ENCODE measurements around the gene PPT1.

The PPT1 gene

DNA sequence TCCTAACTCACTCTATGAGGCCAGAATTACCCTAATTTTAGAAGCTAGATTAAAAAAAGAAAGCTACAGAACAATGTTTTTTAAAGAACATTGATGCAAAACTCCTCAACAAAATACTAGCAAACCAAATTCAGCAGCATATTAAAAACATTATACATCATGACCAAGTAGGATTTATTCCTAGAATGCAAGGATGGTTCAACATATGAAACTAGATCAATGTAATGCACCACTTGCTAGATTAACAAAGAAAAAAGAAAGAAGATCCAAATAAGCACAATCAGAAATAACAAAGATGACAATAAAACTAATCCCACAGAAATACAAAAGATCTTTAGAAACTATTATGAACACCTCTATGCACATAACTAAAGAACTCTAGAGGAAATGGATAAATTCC lies 13.3 kb upstream of the PPT1 start:
- Histone ChIP-seq H3K9ac (ENCODE audit: low read length) (no peak overlapping the region), H4K91ac (ENCODE audit: low read length) (no peak overlapping the region), H3K4me1 (ENCODE audit: control insufficient read depth, insufficient read depth, low read depth, low read length) (no peaks in the 10 kb centered on the region), H3K18ac (ENCODE audit: low read depth in 1 of 2, low read length in 2 of 2) (no peak overlapping the region), H4K8ac (ENCODE audit: low read length) (no peak overlapping the region), H3K4me2 (ENCODE audit: low read length, poor library complexity, severe bottlenecking) (no peak overlapping the region), H3K27me3 (ENCODE audit: control insufficient read depth in 1 of 2, insufficient read depth in 1 of 2, low read length in 2 of 2) (peaks cover 0 to 4% of the 10 kb centered on the region in 2 experiments), H2AK5ac (ENCODE audit: low read length, severe bottlenecking) (no peak overlapping the region), H3K27ac (ENCODE audit: low read length, poor library complexity, severe bottlenecking) (no peak overlapping the region), H2BK12ac (ENCODE audit: low read length in 2 of 2) (no peak overlapping the region), H3K23ac (ENCODE audit: low read length in 2 of 2) (no peak overlapping the region), H2BK5ac (ENCODE audit: low read depth, low read length, poor library complexity, severe bottlenecking) (no peak overlapping the region), H3K4me3 (ENCODE audit: insufficient read depth in 1 of 2, low read depth in 1 of 2, low read length in 2 of 2) (no peak overlapping the region), H3K4ac (ENCODE audit: low read depth in 1 of 2, low read length in 2 of 2) (no peak overlapping the region), H3K9me3 (ENCODE audit: control insufficient read depth, low read length) (peaks cover 23% of the 10 kb centered on the region), H2BK120ac (ENCODE audit: low read depth, low read length) (no peak overlapping the region), H2BK15ac (ENCODE audit: low read depth, poor library complexity, severe bottlenecking) (no peak overlapping the region), H3K36me3 (ENCODE audit: control insufficient read depth in 1 of 2, insufficient read depth in 2 of 2, low read depth in 1 of 2, low read length in 2 of 2) (no peaks in the 10 kb centered on the region), H3K79me1 (replicated peaks; ENCODE audit: low read length, poor library complexity, severe bottlenecking) (no peaks in the 10 kb centered on the region), H3K14ac (ENCODE audit: low read length in 2 of 2) (no peak overlapping the region), H2AFZ (ENCODE audit: low read depth, low read length) (no peak overlapping the region)
- no peak for DNase-seq

DNA sequence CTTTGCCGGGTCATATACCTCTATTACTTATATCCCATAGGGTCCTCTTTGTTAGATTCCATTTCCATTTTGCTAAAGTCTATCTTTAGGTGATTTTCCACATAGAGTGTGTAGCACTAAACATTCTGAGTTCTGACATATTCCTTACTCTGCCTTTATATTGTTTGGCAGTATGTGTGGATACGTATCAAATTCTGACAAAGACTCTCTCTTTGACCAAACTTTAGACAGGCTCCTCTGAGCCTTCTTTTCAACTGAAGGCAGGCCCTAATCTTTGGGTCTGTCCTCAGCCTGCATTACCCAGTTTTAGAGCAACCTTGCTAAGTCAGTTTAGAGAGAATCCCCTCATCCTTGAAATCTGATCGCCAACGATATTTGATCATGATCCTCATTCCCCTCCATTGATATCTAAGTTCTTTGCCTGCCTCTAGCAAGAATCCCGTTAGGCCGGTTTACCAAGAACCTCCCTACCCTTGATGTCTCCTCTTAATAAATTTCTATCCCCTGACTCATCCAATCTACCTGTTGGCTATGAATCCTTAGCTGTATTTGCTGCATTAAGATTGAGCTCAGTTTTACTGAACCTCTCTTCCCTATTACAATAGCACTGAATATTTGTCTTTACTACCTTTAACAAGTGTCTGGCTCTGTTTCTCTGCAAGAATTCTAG lies 10.4 kb upstream of the PPT1 start:
- H3K4me2 ChIP-seq (ENCODE audit: low read length, poor library complexity, severe bottlenecking): no peak overlapping the region
- H2BK12ac ChIP-seq (ENCODE audit: low read length in 2 of 2): no peak overlapping the region
- H3K79me1 ChIP-seq (replicated peaks; ENCODE audit: low read length, poor library complexity, severe bottlenecking): no peaks in the 10 kb centered on the region
- H3K14ac ChIP-seq (ENCODE audit: low read length in 2 of 2): no peak overlapping the region
- H4K91ac ChIP-seq (ENCODE audit: low read length): no peak overlapping the region
- H3K4me3 ChIP-seq (ENCODE audit: insufficient read depth in 1 of 2, low read depth in 1 of 2, low read length in 2 of 2): no peak overlapping the region
- H3K9ac ChIP-seq (ENCODE audit: low read length): no peak overlapping the region
- H2BK15ac ChIP-seq (ENCODE audit: low read depth, poor library complexity, severe bottlenecking): no peak overlapping the region
- no peak overlapping the region for H2BK120ac ChIP-seq (ENCODE audit: low read depth, low read length)
- no peak overlapping the region for H3K4ac ChIP-seq (ENCODE audit: low read depth in 1 of 2, low read length in 2 of 2)
- WGBS: 92% methylated on average over 6 of the region's 6 CpGs
- H3K9me3 ChIP-seq (ENCODE audit: control insufficient read depth, low read length): peaks cover 26% of the 10 kb centered on the region
- H3K23ac ChIP-seq (ENCODE audit: low read length in 2 of 2): no peak overlapping the region
- H3K18ac ChIP-seq (ENCODE audit: low read depth in 1 of 2, low read length in 2 of 2): no peak overlapping the region
- DNase-seq: no peak
- no peak overlapping the region for H4K8ac ChIP-seq (ENCODE audit: low read length)
- H3K4me1 ChIP-seq (ENCODE audit: control insufficient read depth, insufficient read depth, low read depth, low read length): no peaks in the 10 kb centered on the region
- peaks cover 0 to 4% of the 10 kb centered on the region in 2 experiments for H3K27me3 ChIP-seq (ENCODE audit: control insufficient read depth in 1 of 2, insufficient read depth in 1 of 2, low read length in 2 of 2)
- no peak overlapping the region for H2BK5ac ChIP-seq (ENCODE audit: low read depth, low read length, poor library complexity, severe bottlenecking)
- no peak overlapping the region for H2AK5ac ChIP-seq (ENCODE audit: low read length, severe bottlenecking)
- no peaks in the 10 kb centered on the region for H3K36me3 ChIP-seq (ENCODE audit: control insufficient read depth in 1 of 2, insufficient read depth in 2 of 2, low read depth in 1 of 2, low read length in 2 of 2)
- no peak overlapping the region for H3K27ac ChIP-seq (ENCODE audit: low read length, poor library complexity, severe bottlenecking)
- H2AFZ ChIP-seq (ENCODE audit: low read depth, low read length): no peak overlapping the region

DNA sequence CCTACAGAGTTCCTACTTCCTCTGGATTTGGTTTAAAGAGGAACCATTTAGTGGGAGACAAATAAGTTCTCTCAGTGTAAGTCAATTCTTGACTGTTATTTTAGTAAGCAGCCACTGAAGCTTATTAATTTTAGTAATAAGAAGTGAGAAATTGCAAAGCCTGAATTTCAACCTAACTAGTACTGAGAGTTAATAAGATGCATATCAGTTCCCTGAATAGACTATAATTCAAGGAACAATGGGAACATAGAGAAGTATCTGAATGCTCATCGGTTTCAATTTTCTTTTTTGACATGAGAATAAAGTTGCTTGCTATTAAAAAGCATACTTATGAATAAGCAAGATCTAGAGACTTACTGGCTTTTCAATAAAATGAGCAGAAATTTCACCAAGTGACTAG lies 8.0 kb upstream of the PPT1 start:
- WGBS: no CpG with 5 or more reads among the region's 1 CpG
- Histone ChIP-seq H4K8ac (ENCODE audit: low read length) (no peak overlapping the region), H3K14ac (ENCODE audit: low read length in 2 of 2) (no peak overlapping the region), H2BK5ac (ENCODE audit: low read depth, low read length, poor library complexity, severe bottlenecking) (no peak overlapping the region), H2BK12ac (ENCODE audit: low read length in 2 of 2) (no peak overlapping the region), H4K91ac (ENCODE audit: low read length) (no peak overlapping the region), H3K18ac (ENCODE audit: low read depth in 1 of 2, low read length in 2 of 2) (no peak overlapping the region), H3K9ac (ENCODE audit: low read length) (no peak overlapping the region), H3K4ac (ENCODE audit: low read depth in 1 of 2, low read length in 2 of 2) (no peak overlapping the region), H3K36me3 (ENCODE audit: control insufficient read depth in 1 of 2, insufficient read depth in 2 of 2, low read depth in 1 of 2, low read length in 2 of 2) (no peaks in the 10 kb centered on the region), H3K23ac (ENCODE audit: low read length in 2 of 2) (no peak overlapping the region), H2BK15ac (ENCODE audit: low read depth, poor library complexity, severe bottlenecking) (no peak overlapping the region), H3K4me1 (ENCODE audit: control insufficient read depth, insufficient read depth, low read depth, low read length) (no peaks in the 10 kb centered on the region), H2AFZ (ENCODE audit: low read depth, low read length) (no peak overlapping the region), H3K4me2 (ENCODE audit: low read length, poor library complexity, severe bottlenecking) (no peak overlapping the region), H3K4me3 (ENCODE audit: insufficient read depth in 1 of 2, low read depth in 1 of 2, low read length in 2 of 2) (no peak overlapping the region), H3K9me3 (ENCODE audit: control insufficient read depth, low read length) (peaks cover 18% of the 10 kb centered on the region), H2AK5ac (ENCODE audit: low read length, severe bottlenecking) (no peak overlapping the region), H3K27me3 (ENCODE audit: control insufficient read depth in 1 of 2, insufficient read depth in 1 of 2, low read length in 2 of 2) (peaks cover 0 to 8% of the 10 kb centered on the region in 2 experiments), H2BK120ac (ENCODE audit: low read depth, low read length) (no peak overlapping the region), H3K27ac (ENCODE audit: low read length, poor library complexity, severe bottlenecking) (no peak overlapping the region), H3K79me1 (replicated peaks; ENCODE audit: low read length, poor library complexity, severe bottlenecking) (no peaks in the 10 kb centered on the region)
- no peak for DNase-seq

DNA sequence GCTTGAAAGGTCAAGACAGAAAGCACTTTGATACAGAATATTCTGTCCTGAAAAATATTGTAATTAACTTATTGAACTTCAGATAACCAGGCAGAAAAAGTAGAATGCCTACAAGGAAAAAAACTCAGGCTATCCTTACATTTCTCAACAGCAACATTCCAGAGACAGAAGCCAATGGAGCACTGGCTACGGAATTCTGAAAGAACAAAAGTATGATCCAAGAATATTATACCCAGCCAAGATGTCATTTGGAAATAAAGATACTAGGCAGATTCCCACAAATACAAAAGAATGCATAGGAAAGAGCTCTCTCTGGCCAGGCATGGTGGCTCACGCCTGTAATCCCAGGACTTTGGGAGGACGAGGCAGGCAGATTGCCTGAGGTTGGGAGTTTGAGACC lies 5.8 kb upstream of the PPT1 start:
- DNase-seq: no peak
- Histone ChIP-seq H3K36me3 (ENCODE audit: control insufficient read depth in 1 of 2, insufficient read depth in 2 of 2, low read depth in 1 of 2, low read length in 2 of 2) (no peaks in the 10 kb centered on the region), H3K4me2 (ENCODE audit: low read length, poor library complexity, severe bottlenecking) (no peak overlapping the region), H3K4ac (ENCODE audit: low read depth in 1 of 2, low read length in 2 of 2) (no peak overlapping the region), H3K9me3 (ENCODE audit: control insufficient read depth, low read length) (peaks cover 8% of the 10 kb centered on the region), H2AFZ (ENCODE audit: low read depth, low read length) (no peak overlapping the region), H4K8ac (ENCODE audit: low read length) (no peak overlapping the region), H3K18ac (ENCODE audit: low read depth in 1 of 2, low read length in 2 of 2) (no peak overlapping the region), H3K27me3 (ENCODE audit: control insufficient read depth in 1 of 2, insufficient read depth in 1 of 2, low read length in 2 of 2) (peaks cover 0 to 8% of the 10 kb centered on the region in 2 experiments), H3K79me1 (replicated peaks; ENCODE audit: low read length, poor library complexity, severe bottlenecking) (no peaks in the 10 kb centered on the region), H3K4me1 (ENCODE audit: control insufficient read depth, insufficient read depth, low read depth, low read length) (no peaks in the 10 kb centered on the region), H2BK120ac (ENCODE audit: low read depth, low read length) (no peak overlapping the region), H3K9ac (ENCODE audit: low read length) (no peak overlapping the region), H3K14ac (ENCODE audit: low read length in 2 of 2) (no peak overlapping the region), H4K91ac (ENCODE audit: low read length) (no peak overlapping the region), H3K4me3 (ENCODE audit: insufficient read depth in 1 of 2, low read depth in 1 of 2, low read length in 2 of 2) (no peak overlapping the region), H2AK5ac (ENCODE audit: low read length, severe bottlenecking) (no peak overlapping the region), H3K23ac (ENCODE audit: low read length in 2 of 2) (no peak overlapping the region), H2BK12ac (ENCODE audit: low read length in 2 of 2) (no peak overlapping the region), H2BK5ac (ENCODE audit: low read depth, low read length, poor library complexity, severe bottlenecking) (no peak overlapping the region), H2BK15ac (ENCODE audit: low read depth, poor library complexity, severe bottlenecking) (no peak overlapping the region), H3K27ac (ENCODE audit: low read length, poor library complexity, severe bottlenecking) (no peak overlapping the region)
- WGBS: 98% methylated on average over 3 of the region's 3 CpGs

Measured in mesenchymal stem cell (in vitro differentiated cells and primary cell).